SK-N-SH treated with all-trans-retinoic acid at 6 μM for 48 hours (cell line): ENCODE results near the gene MAST4.

Experiments
- ATAC-seq: fragments of 200-7000 bp; cut with Tn5 transposase; 3 replicates; pipeline ENCODE4 v1.9.1; 2020; ENCODE audit warnings: mild to moderate bottlenecking, moderate library complexity
- BACH2 ChIP-seq: fragments of 250-450 bp; sonication (Bioruptor Pico); IDR thresholded peaks from 2 replicates; pipeline ENCODE4 v1.9.0; 2021; ENCODE audit warnings: mild to moderate bottlenecking, borderline replicate concordance
- CREB5 ChIP-seq: fragments of 250-450 bp; sonication (Bioruptor Pico); IDR thresholded peaks from 2 replicates; pipeline ENCODE4 v1.5.1; 2020; ENCODE audit warnings: low read depth, mild to moderate bottlenecking, moderate library complexity
- ESRRG ChIP-seq: fragments of 250-450 bp; sonication (Bioruptor Pico); IDR thresholded peaks from 2 replicates; pipeline ENCODE4 v1.6.1; 2021; ENCODE audit warnings: mild to moderate bottlenecking
- GLIS3 ChIP-seq: fragments of 250-450 bp; sonication (Bioruptor Pico); IDR thresholded peaks from 2 replicates; pipeline ENCODE4 v1.5.0; 2020; ENCODE audit warnings: mild to moderate bottlenecking, moderate library complexity
- ISL1 ChIP-seq: fragments of 250-450 bp; sonication (Bioruptor Pico); IDR thresholded peaks from 2 replicates; pipeline ENCODE4 v2.1.2; 2022; ENCODE audit warnings: mild to moderate bottlenecking, moderate library complexity
- OSR1 ChIP-seq: fragments of 250-450 bp; sonication (Bioruptor Pico); IDR thresholded peaks from 2 replicates; pipeline ENCODE4 v1.8.0; 2022; ENCODE audit warnings: moderate library complexity, mild to moderate bottlenecking, inconsistent platforms
- PPARA ChIP-seq: fragments of 250-450 bp; sonication (Bioruptor Pico); IDR thresholded peaks from 2 replicates; pipeline ENCODE4 v1.5.0; 2020; ENCODE audit warnings: mild to moderate bottlenecking, borderline replicate concordance
- RARB ChIP-seq: fragments of 250-450 bp; sonication (Bioruptor Pico); IDR thresholded peaks from 2 replicates; pipeline ENCODE4 v1.8.0; 2021; ENCODE audit warnings: mild to moderate bottlenecking, moderate library complexity
- SNAI2 ChIP-seq: fragments of 250-450 bp; sonication (Bioruptor Pico); IDR thresholded peaks from 2 replicates; pipeline ENCODE4 v1.5.0; 2020; ENCODE audit warnings: mild to moderate bottlenecking, moderate library complexity
- TCF4 ChIP-seq: fragments of 250-450 bp; sonication (Bioruptor Pico); IDR thresholded peaks from 2 replicates; pipeline ENCODE4 v1.8.0; 2021; ENCODE audit warnings: mild to moderate bottlenecking, moderate library complexity, borderline replicate concordance
- TOX ChIP-seq: fragments of 250-450 bp; sonication (Bioruptor Pico); IDR thresholded peaks from 2 replicates; pipeline ENCODE4 v1.8.0; 2021; ENCODE audit warnings: mild to moderate bottlenecking, moderate library complexity, borderline replicate concordance
- TSHZ2 ChIP-seq: fragments of 250-450 bp; sonication (Bioruptor Pico); IDR thresholded peaks from 2 replicates; pipeline ENCODE4 v1.5.0; 2020; ENCODE audit warnings: mild to moderate bottlenecking, moderate library complexity
- ZFP3 ChIP-seq: fragments of 250-450 bp; sonication (Bioruptor Pico); IDR thresholded peaks from 2 replicates; pipeline ENCODE4 v1.5.0; 2020; ENCODE audit warnings: mild to moderate bottlenecking, moderate library complexity
- ZFP30 ChIP-seq: fragments of 450-650 bp; formaldehyde crosslinking; IDR thresholded peaks from 2 replicates; pipeline ENCODE4 v1.5.0; 2022; ENCODE audit warnings: mild to moderate bottlenecking, moderate library complexity
- ZNF565 ChIP-seq: fragments of 450-650 bp; formaldehyde crosslinking; conservative IDR thresholded peaks from 2 replicates; pipeline ENCODE4 v1.5.0; 2020; ENCODE audit warnings: low read depth, mild to moderate bottlenecking, moderate library complexity
- ZNF70 ChIP-seq: fragments of 450-650 bp; formaldehyde crosslinking; IDR thresholded peaks from 2 replicates; pipeline ENCODE4 v1.5.0; 2020; ENCODE audit warnings: mild to moderate bottlenecking, moderate library complexity
- ZNF8 ChIP-seq: fragments of 450-650 bp; formaldehyde crosslinking; IDR thresholded peaks from 2 replicates; pipeline ENCODE4 v1.5.0; 2020; ENCODE audit warnings: mild to moderate bottlenecking, moderate library complexity
- TF ChIP-seq, protein P1 (sequence below): fragments of 250-450 bp; sonication (Bioruptor Pico); IDR thresholded peaks from 2 replicates; pipeline ENCODE4 v1.8.0; 2021; ENCODE audit warnings: low read depth, mild to moderate bottlenecking, moderate library complexity, borderline replicate concordance
- TF ChIP-seq, protein P2 (sequence below): fragments of 250-450 bp; sonication (Bioruptor Pico); IDR thresholded peaks from 2 replicates; pipeline ENCODE4 v1.5.1; 2021; ENCODE audit warnings: mild to moderate bottlenecking, moderate library complexity
- TF ChIP-seq, protein P3 (sequence below): fragments of 250-450 bp; sonication (Bioruptor Pico); IDR thresholded peaks from 2 replicates; pipeline ENCODE4 v1.8.0; 2020; ENCODE audit warnings: mild to moderate bottlenecking, moderate library complexity, borderline replicate concordance

Gene MAST4

DNA sequence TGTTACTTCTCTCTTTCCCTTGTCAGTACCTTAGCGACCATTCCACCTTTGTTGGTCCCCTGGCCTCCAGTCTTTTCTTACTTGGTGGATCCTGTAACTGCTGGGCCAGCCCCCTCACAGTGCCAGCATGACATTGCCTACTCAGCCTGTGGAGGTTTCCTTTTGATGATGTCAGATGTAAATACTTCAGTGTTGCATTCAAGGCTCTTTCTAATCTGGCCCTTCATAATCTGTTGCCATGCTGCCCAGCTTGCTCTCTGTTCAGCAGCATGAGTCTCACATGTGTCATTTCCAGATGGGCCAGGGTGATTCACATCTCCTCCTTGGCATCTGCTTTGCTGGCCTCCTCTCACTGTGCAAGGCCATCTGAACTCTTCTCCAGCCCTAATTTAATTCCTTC is 57.1 kb downstream of the MAST4 start:
- no peak; the same call in 2 of the 3 replicates for ATAC-seq

DNA sequence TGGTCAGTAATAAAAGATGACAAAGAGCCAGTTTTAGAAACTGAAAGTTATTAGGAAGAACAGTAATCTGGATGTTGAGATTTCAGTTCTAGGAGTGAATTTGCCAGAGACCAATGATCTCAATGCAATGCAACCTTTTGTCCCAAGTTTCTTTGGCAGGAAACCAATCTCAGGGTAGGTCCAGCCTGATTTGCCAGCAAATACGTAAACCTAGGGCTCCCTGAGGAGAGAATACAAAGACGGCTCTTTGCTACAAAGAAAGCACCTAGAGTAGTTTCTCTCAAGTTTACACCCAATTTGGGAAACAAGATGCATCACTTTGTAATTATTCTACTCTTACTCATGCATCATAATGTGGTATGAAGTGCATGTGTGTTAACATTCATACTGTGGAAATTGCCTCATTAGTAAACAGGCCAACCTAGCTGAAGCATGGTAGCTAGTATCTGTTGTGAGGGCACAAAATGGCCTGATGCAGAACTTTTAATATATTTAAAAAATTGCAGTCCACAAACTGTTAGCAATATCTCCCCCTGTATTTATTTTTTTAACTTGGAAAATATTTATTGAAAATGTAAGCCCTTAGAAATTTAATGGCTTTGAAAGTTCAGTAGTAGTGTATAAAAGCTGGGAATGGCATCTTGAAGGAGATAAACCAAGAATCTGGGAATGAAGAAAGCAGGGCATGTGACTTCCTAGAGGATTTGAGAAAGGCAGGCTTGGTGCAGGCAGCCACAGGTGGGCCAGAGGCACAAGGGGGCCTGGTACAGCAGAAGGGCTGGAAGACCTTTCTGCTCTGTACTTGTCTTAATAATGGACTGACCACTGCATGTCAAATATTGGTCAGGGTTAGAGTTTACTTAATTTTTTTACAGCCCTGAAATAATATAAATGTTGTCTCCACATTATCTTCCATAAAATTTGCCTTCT is 59.5 kb downstream of the MAST4 start:
- ATAC-seq: no peak

More for the DNA sequence above, 57.1 kb downstream of the MAST4 start:
- peak; percentile 58; the same call in 1 of the 2 replicates for TF ChIP-seq ZNF70 (CRISPR knock-in tag)
- TF ChIP-seq ZNF8 (CRISPR knock-in tag): no peak

More for the DNA sequence above, 59.5 kb downstream of the MAST4 start:
- TF ChIP-seq ZNF70 (CRISPR knock-in tag) (no peak), RARB (CRISPR knock-in tag) (no peak), TCF4 (CRISPR knock-in tag) (no peak), ESRRG (CRISPR knock-in tag) (no peak), ZFP3 (CRISPR knock-in tag) (no peak), TSHZ2 (CRISPR knock-in tag) (no peak), TOX (no peak), ISL1 (CRISPR knock-in tag) (no peak), SNAI2 (CRISPR knock-in tag) (no peak), CREB5 (CRISPR knock-in tag) (no peak), PPARA (CRISPR knock-in tag) (no peak), GLIS3 (CRISPR knock-in tag) (no peak), BACH2 (CRISPR knock-in tag) (no peak), ZNF565 (CRISPR knock-in tag) (no peak), ZFP30 (CRISPR knock-in tag) (no peak), OSR1 (no peak)
- TF ChIP-seq, protein P1, sequence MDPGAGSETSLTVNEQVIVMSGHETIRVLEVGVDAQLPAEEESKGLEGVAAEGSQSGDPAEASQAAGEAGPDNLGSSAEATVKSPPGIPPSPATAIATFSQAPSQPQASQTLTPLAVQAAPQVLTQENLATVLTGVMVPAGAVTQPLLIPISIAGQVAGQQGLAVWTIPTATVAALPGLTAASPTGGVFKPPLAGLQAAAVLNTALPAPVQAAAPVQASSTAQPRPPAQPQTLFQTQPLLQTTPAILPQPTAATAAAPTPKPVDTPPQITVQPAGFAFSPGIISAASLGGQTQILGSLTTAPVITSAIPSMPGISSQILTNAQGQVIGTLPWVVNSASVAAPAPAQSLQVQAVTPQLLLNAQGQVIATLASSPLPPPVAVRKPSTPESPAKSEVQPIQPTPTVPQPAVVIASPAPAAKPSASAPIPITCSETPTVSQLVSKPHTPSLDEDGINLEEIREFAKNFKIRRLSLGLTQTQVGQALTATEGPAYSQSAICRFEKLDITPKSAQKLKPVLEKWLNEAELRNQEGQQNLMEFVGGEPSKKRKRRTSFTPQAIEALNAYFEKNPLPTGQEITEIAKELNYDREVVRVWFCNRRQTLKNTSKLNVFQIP: no peak
- TF ChIP-seq, protein P2, sequence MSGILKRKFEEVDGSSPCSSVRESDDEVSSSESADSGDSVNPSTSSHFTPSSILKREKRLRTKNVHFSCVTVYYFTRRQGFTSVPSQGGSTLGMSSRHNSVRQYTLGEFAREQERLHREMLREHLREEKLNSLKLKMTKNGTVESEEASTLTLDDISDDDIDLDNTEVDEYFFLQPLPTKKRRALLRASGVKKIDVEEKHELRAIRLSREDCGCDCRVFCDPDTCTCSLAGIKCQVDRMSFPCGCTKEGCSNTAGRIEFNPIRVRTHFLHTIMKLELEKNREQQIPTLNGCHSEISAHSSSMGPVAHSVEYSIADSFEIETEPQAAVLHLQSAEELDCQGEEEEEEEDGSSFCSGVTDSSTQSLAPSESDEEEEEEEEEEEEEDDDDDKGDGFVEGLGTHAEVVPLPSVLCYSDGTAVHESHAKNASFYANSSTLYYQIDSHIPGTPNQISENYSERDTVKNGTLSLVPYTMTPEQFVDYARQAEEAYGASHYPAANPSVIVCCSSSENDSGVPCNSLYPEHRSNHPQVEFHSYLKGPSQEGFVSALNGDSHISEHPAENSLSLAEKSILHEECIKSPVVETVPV (CRISPR knock-in tag): no peak
- TF ChIP-seq, protein P3, sequence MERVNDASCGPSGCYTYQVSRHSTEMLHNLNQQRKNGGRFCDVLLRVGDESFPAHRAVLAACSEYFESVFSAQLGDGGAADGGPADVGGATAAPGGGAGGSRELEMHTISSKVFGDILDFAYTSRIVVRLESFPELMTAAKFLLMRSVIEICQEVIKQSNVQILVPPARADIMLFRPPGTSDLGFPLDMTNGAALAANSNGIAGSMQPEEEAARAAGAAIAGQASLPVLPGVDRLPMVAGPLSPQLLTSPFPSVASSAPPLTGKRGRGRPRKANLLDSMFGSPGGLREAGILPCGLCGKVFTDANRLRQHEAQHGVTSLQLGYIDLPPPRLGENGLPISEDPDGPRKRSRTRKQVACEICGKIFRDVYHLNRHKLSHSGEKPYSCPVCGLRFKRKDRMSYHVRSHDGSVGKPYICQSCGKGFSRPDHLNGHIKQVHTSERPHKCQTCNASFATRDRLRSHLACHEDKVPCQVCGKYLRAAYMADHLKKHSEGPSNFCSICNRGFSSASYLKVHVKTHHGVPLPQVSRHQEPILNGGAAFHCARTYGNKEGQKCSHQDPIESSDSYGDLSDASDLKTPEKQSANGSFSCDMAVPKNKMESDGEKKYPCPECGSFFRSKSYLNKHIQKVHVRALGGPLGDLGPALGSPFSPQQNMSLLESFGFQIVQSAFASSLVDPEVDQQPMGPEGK (CRISPR knock-in tag): no peak
